ENCODE measurements around the gene KCNK3. TPM values are rescaled to one million over a fixed set of nuclear protein-coding genes. Genes with fewer than 3 reads are reported as not detected.
A peak's percentile ranks its signal among the peaks of the same experiment; 100 is the strongest.

The KCNK3 gene
- total RNA-seq, 1 experiment from 2014 or later: 32.8 TPM

GRCh38 chr2:26765475-26766200 lies 73.1 kb downstream of the KCNK3 start:
- no TSS peak for BruUV-seq (replicated peaks)
- Histone ChIP-seq H3K4me1 (ENCODE audit: control insufficient read depth, insufficient read depth, low read length) (peaks cover 57% of the 10 kb centered on the region), H3K27me3 (ENCODE audit: control insufficient read depth, insufficient read depth, low read length) (no peaks in the 10 kb centered on the region), H3K27ac (ENCODE audit: low read length) (peak overlapping the region; percentile 98), H3K36me3 (ENCODE audit: control insufficient read depth, insufficient read depth, low read length) (peaks cover 6% of the 10 kb centered on the region; the same call in 1 of the 2 replicates), H3K4me3 (ENCODE audit: low read depth in 2 of 2, low read length in 2 of 2) (peak overlapping the region; percentile 98 to 99), H3K9me3 (ENCODE audit: control insufficient read depth, insufficient read depth, low read depth, low read length) (no peaks in the 10 kb centered on the region)
- TF ChIP-seq REST (IDR thresholded peaks at IDR 0.05; ENCODE audit: insufficient read depth in 1 of 2, low read depth in 2 of 2, low read length in 1 of 2) (no peak), CTCF (IDR thresholded peaks at IDR 0.05) (no peak), SIN3A (IDR thresholded peaks at IDR 0.05; ENCODE audit: borderline replicate concordance, insufficient read depth, low read depth, low read length) (no peak), POLR2AphosphoS5 (IDR thresholded peaks at IDR 0.05; ENCODE audit: low read depth, low read length) (no peak), TCF7L2 (IDR thresholded peaks at IDR 0.05; ENCODE audit: low read depth, low read length) (no peak)
- ChIA-PET CTCF (no interaction called here), POLR2A (interaction anchor here (0.7 kb wide), 1 partner anchor 356 kb away, joined by 4 read pairs; no protein-coding TSS in a partner anchor)
- intact Hi-C loops (cut with micrococcal nuclease; ENCODE audit: unreplicated experiment) (no loop called here), in situ Hi-C loops (cut with HindIII; ENCODE audit: low pct_unique_long_range_greater_than_20kb, low sequenced_read_pairs) (no loop called here)
- no peak for ATAC-seq
- no peak for DNase-seq (ENCODE audit: low read depth, low spot score)

GRCh38 chr2:26767129-26767528 lies 74.6 kb downstream of the KCNK3 start:
- no peak for DNase-seq (ENCODE audit: low read depth, low spot score)
- TF ChIP-seq CTCF (IDR thresholded peaks at IDR 0.05) (no peak), POLR2AphosphoS5 (IDR thresholded peaks at IDR 0.05; ENCODE audit: low read depth, low read length) (no peak), TCF7L2 (IDR thresholded peaks at IDR 0.05; ENCODE audit: low read depth, low read length) (peak; percentile 82)
- Histone ChIP-seq H3K27me3 (ENCODE audit: control insufficient read depth, insufficient read depth, low read length) (no peaks in the 10 kb centered on the region), H3K9me3 (ENCODE audit: control insufficient read depth, insufficient read depth, low read depth, low read length) (no peaks in the 10 kb centered on the region), H3K4me3 (ENCODE audit: low read depth in 2 of 2, low read length in 2 of 2) (peak overlapping the region in 1 of 2 experiments; percentile 24; a peak in 1 of 4 replicates), H3K27ac (ENCODE audit: low read length) (peak overlapping the region; percentile 72), H3K36me3 (ENCODE audit: control insufficient read depth, insufficient read depth, low read length) (peaks cover 6% of the 10 kb centered on the region; the same call in 1 of the 2 replicates), H3K4me1 (ENCODE audit: control insufficient read depth, insufficient read depth, low read length) (peaks cover 66% of the 10 kb centered on the region)
- in situ Hi-C loops (cut with HindIII; ENCODE audit: low pct_unique_long_range_greater_than_20kb, low sequenced_read_pairs) (no loop called here), intact Hi-C loops (cut with micrococcal nuclease; ENCODE audit: unreplicated experiment) (no loop called here)
- no peak for ATAC-seq
- BruUV-seq (replicated peaks): no TSS peak
- ChIA-PET POLR2A (no interaction called here), CTCF (no interaction called here)
